HFFc6 (cell line): ENCODE data around the gene RGS9BP. TPM values are rescaled to one million over a fixed set of nuclear protein-coding genes. Genes with fewer than 3 reads are reported as not detected.
"Not testable (repeated sequence)": the region's sequence is repeated elsewhere in the genome, so short reads cannot be mapped to it uniquely, and the experiment has no call there.

Experiments
- DNase-seq: peaks from one replicate; pipeline ENCODE4 v3.0.0-alpha.2; 2018
- H3K27ac Mint-ChIP-seq: 2 replicates; pipeline ENCODE4 v1.8.0; 2020; ENCODE audit warnings: mild to moderate bottlenecking, mixed read lengths
- H3K27me3 Mint-ChIP-seq: 2 replicates; pipeline ENCODE4 v1.8.0; 2021; ENCODE audit warnings: mild to moderate bottlenecking, moderate library complexity, mixed read lengths; ENCODE audit not compliant: insufficient read depth
- H3K36me3 Mint-ChIP-seq: 2 replicates; pipeline ENCODE4 v1.8.0; 2021; ENCODE audit warnings: low read depth, mixed read lengths
- H3K4me1 Mint-ChIP-seq: 2 replicates; pipeline ENCODE4 v1.8.0; 2020; ENCODE audit warnings: low read depth, mixed read lengths
- H3K4me3 Mint-ChIP-seq: 2 replicates; pipeline ENCODE4 v1.8.0; 2020; ENCODE audit warnings: mild to moderate bottlenecking, moderate library complexity, mixed read lengths
- H3K9me3 Mint-ChIP-seq: 2 replicates; pipeline ENCODE4 v1.8.0; 2020; ENCODE audit warnings: mild to moderate bottlenecking, mixed read lengths
- CTCF ChIP-seq: fragments of 200-600 bp; sonication (generic); IDR thresholded peaks from 2 replicates; pipeline ENCODE4 v1.5.0; 2021; ENCODE audit warnings: antibody characterized with exemption, mild to moderate bottlenecking
- total RNA-seq, 6 experiments: library from RNA; stranded (reverse); fragmentation: NEBNext Ultra II Directional; extraction: Animal tissue kit (Norgen Biotek cat#: 25700); gene quantifications; 2 replicates in 1 of 6; 3 replicates in 5 of 6; pipeline ENCODE4 v1.2.3, GENCODE V29; 2021

The RGS9BP gene
- total RNA-seq, 6 experiments from 2014 or later, result 0.16 to 0.38 (median 0.19) TPM

GRCh38 chr19:32691952-32692726 lies 16.5 kb downstream of the RGS9BP start:
- DNase-seq, result peak; percentile 61
- Mint-ChIP-seq H3K27me3 (no peaks in the 10 kb centered on the region; the same call in 1 of the 2 replicates), H3K27ac (peak overlapping the region; percentile 93), H3K9me3 (peaks cover 12% of the 10 kb centered on the region; the same call in 1 of the 2 replicates), H3K4me1 (peaks cover 41% of the 10 kb centered on the region), H3K36me3 (peaks cover 32% of the 10 kb centered on the region), H3K4me3 (peak overlapping the region; percentile 91)
- no peak for TF ChIP-seq CTCF

- H3K9me3 Mint-ChIP-seq, result peaks cover 12% of the 10 kb centered on the region; the same call in 1 of the 2 replicates
- peaks cover 37% of the 10 kb centered on the region for H3K36me3 Mint-ChIP-seq
- TF ChIP-seq CTCF, result no peak
- H3K4me1 Mint-ChIP-seq, result peaks cover 41% of the 10 kb centered on the region
- no peak for DNase-seq
- H3K27ac Mint-ChIP-seq, result peak overlapping the region; percentile 79
- H3K4me3 Mint-ChIP-seq, result peak overlapping the region; percentile 86
- H3K27me3 Mint-ChIP-seq, result no peaks in the 10 kb centered on the region; the same call in 1 of the 2 replicates
These were observed 17.0 kb downstream of the RGS9BP start for GRCh38 chr19:32692727-32693061.

GRCh38 chr19:32693151-32694108 lies 17.8 kb downstream of the RGS9BP start:
- peaks cover 41% of the 10 kb centered on the region for H3K4me1 Mint-ChIP-seq
- H3K9me3 Mint-ChIP-seq, result peaks cover 12% of the 10 kb centered on the region; the same call in 1 of the 2 replicates
- H3K4me3 Mint-ChIP-seq, result peak overlapping the region; percentile 86
- peak overlapping the region; percentile 79 for H3K27ac Mint-ChIP-seq
- not testable (repeated sequence) for H3K27me3 Mint-ChIP-seq, DNase-seq
- peaks cover 45% of the 10 kb centered on the region for H3K36me3 Mint-ChIP-seq

GRCh38 chr19:32694316-32694715 lies 18.7 kb downstream of the RGS9BP start:
- H3K36me3 Mint-ChIP-seq, result peaks cover 54% of the 10 kb centered on the region
- not testable (repeated sequence) for H3K27ac Mint-ChIP-seq, H3K27me3 Mint-ChIP-seq, DNase-seq
- peaks cover 41% of the 10 kb centered on the region for H3K4me1 Mint-ChIP-seq
- H3K9me3 Mint-ChIP-seq, result peaks cover 17% of the 10 kb centered on the region
- peak overlapping the region; percentile 86 for H3K4me3 Mint-ChIP-seq

GRCh38 chr19:32694851-32695250 lies 19.2 kb downstream of the RGS9BP start:
- Mint-ChIP-seq H3K4me3 (peak overlapping the region; percentile 86; the same call in 1 of the 2 replicates), H3K9me3 (peaks cover 19% of the 10 kb centered on the region)
- not testable (repeated sequence) for H3K27ac Mint-ChIP-seq

GRCh38 chr19:32695506-32695905 lies 19.9 kb downstream of the RGS9BP start:
- not testable (repeated sequence) for H3K27me3 Mint-ChIP-seq, H3K27ac Mint-ChIP-seq, DNase-seq, H3K4me3 Mint-ChIP-seq
- H3K9me3 Mint-ChIP-seq, result peaks cover 25% of the 10 kb centered on the region
- H3K36me3 Mint-ChIP-seq, result peaks cover 66% of the 10 kb centered on the region
- H3K4me1 Mint-ChIP-seq, result peaks cover 41% of the 10 kb centered on the region

More at GRCh38 chr19:32694851-32695250, 19.2 kb downstream of the RGS9BP start:
- peaks cover 59% of the 10 kb centered on the region for H3K36me3 Mint-ChIP-seq
- DNase-seq, H3K27me3 Mint-ChIP-seq: not testable (repeated sequence)
- peaks cover 41% of the 10 kb centered on the region for H3K4me1 Mint-ChIP-seq

GRCh38 chr19:32696771-32697170 lies 21.1 kb downstream of the RGS9BP start:
- not testable (repeated sequence) for H3K27me3 Mint-ChIP-seq, DNase-seq, H3K27ac Mint-ChIP-seq, H3K4me3 Mint-ChIP-seq
- peaks cover 25% of the 10 kb centered on the region for H3K9me3 Mint-ChIP-seq
- H3K4me1 Mint-ChIP-seq, result peaks cover 31% of the 10 kb centered on the region
- H3K36me3 Mint-ChIP-seq, result peaks cover 71% of the 10 kb centered on the region

GRCh38 chr19:32700129-32700528 lies 24.5 kb downstream of the RGS9BP start:
- H3K9me3 Mint-ChIP-seq, result peaks cover 34% of the 10 kb centered on the region
- H3K27me3 Mint-ChIP-seq, H3K4me1 Mint-ChIP-seq, H3K27ac Mint-ChIP-seq, H3K4me3 Mint-ChIP-seq, DNase-seq: not testable (repeated sequence)
- H3K36me3 Mint-ChIP-seq, result peaks cover 81% of the 10 kb centered on the region
